Measurements from ENCODE around the gene SNX32. TPM values are rescaled to one million over a fixed set of nuclear protein-coding genes. Genes with fewer than 3 reads are reported as not detected.

Gene SNX32
- total and polyA plus RNA-seq, 9 of the 15 experiments (the other 6 are each of a cell fraction or from before 2014, with no cell fraction given) = 0.03 TPM; not detected in 7

GRCh38 chr11:65891219-65892136 is 57.7 kb downstream of the SNX32 start (continued):
- no peak for TF ChIP-seq ZNF407 (IDR thresholded peaks at IDR 0.05; ENCODE audit: low read depth)
- TF ChIP-seq RFX7 (CRISPR knock-in tag; IDR thresholded peaks at IDR 0.05) = no peak
- TF ChIP-seq, protein P1, sequence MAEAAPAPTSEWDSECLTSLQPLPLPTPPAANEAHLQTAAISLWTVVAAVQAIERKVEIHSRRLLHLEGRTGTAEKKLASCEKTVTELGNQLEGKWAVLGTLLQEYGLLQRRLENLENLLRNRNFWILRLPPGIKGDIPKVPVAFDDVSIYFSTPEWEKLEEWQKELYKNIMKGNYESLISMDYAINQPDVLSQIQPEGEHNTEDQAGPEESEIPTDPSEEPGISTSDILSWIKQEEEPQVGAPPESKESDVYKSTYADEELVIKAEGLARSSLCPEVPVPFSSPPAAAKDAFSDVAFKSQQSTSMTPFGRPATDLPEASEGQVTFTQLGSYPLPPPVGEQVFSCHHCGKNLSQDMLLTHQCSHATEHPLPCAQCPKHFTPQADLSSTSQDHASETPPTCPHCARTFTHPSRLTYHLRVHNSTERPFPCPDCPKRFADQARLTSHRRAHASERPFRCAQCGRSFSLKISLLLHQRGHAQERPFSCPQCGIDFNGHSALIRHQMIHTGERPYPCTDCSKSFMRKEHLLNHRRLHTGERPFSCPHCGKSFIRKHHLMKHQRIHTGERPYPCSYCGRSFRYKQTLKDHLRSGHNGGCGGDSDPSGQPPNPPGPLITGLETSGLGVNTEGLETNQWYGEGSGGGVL (CRISPR knock-in tag; IDR thresholded peaks at IDR 0.05) = no peak
- TF ChIP-seq, protein P2, sequence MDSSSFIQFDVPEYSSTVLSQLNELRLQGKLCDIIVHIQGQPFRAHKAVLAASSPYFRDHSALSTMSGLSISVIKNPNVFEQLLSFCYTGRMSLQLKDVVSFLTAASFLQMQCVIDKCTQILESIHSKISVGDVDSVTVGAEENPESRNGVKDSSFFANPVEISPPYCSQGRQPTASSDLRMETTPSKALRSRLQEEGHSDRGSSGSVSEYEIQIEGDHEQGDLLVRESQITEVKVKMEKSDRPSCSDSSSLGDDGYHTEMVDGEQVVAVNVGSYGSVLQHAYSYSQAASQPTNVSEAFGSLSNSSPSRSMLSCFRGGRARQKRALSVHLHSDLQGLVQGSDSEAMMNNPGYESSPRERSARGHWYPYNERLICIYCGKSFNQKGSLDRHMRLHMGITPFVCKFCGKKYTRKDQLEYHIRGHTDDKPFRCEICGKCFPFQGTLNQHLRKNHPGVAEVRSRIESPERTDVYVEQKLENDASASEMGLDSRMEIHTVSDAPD (CRISPR knock-in tag; IDR thresholded peaks at IDR 0.05) = no peak
- TF ChIP-seq, protein P3, sequence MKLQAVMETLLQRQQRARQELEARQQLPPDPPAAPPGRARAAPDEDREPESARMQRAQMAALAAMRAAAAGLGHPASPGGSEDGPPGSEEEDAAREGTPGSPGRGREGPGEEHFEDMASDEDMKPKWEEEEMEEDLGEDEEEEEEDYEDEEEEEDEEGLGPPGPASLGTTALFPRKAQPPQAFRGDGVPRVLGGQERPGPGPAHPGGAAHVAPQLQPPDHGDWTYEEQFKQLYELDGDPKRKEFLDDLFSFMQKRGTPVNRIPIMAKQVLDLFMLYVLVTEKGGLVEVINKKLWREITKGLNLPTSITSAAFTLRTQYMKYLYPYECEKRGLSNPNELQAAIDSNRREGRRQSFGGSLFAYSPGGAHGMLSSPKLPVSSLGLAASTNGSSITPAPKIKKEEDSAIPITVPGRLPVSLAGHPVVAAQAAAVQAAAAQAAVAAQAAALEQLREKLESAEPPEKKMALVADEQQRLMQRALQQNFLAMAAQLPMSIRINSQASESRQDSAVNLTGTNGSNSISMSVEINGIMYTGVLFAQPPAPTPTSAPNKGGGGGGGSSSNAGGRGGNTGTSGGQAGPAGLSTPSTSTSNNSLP (IDR thresholded peaks at IDR 0.05; ENCODE audit: borderline replicate concordance, low read depth, low read length) = no peak
- TF ChIP-seq ZNF764 (CRISPR knock-in tag; IDR thresholded peaks at IDR 0.05; ENCODE audit: low read depth) = no peak; the same call in 1 of the 2 replicates
- TF ChIP-seq KDM2B (CRISPR knock-in tag; IDR thresholded peaks at IDR 0.05) = no peak
- TF ChIP-seq BCL6 (CRISPR knock-in tag; IDR thresholded peaks at IDR 0.05) = no peak
- TF ChIP-seq ZNF445 (CRISPR knock-in tag; IDR thresholded peaks at IDR 0.05; ENCODE audit: low read depth) = no peak
- TF ChIP-seq HOXB6 (CRISPR knock-in tag; IDR thresholded peaks at IDR 0.05; ENCODE audit: borderline replicate concordance) = no peak
